ENCODE data around the gene TM4SF18. TPM values are rescaled to one million over a fixed set of nuclear protein-coding genes. Genes with fewer than 3 reads are reported as not detected.

TM4SF18 gene
- total RNA-seq, 2 donors from 2014 or later: 7.9 to 13.2 TPM

DNA sequence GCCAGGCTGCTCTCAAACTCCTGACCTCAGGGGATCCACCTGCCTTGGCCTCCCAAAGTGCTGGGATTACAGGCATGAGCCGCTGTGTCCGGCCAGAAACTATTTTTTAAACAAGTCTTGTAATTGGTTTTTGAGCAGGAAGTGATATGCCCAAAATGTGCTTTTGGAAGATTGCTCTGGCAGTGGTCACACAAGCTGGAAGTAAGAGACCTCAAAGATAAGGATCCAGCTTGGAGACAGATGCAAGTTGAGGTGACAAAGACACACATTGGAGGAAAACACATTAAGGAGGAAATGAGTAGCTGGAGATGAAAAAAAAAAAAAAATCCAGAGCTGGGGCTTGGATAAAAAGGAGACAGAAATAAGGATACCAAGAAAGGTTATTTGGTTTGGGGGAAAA, 6.3 kb downstream of the TM4SF18 start:
- 84 to 96% methylated on average over 2 of the region's 2 CpGs for WGBS, 2 donors
- DNase-seq (no peak), ATAC-seq (no peak)
- no peak overlapping the region for H3K27ac ChIP-seq
- H3K36me3 ChIP-seq (replicated peaks in 1 of 2; ENCODE audit: insufficient read depth in 1 of 2, low read depth in 2 of 2): no peaks in the 10 kb centered on the region
- TF ChIP-seq POLR2A (IDR thresholded peaks at IDR 0.05): no peak
- TF ChIP-seq, protein P1, sequence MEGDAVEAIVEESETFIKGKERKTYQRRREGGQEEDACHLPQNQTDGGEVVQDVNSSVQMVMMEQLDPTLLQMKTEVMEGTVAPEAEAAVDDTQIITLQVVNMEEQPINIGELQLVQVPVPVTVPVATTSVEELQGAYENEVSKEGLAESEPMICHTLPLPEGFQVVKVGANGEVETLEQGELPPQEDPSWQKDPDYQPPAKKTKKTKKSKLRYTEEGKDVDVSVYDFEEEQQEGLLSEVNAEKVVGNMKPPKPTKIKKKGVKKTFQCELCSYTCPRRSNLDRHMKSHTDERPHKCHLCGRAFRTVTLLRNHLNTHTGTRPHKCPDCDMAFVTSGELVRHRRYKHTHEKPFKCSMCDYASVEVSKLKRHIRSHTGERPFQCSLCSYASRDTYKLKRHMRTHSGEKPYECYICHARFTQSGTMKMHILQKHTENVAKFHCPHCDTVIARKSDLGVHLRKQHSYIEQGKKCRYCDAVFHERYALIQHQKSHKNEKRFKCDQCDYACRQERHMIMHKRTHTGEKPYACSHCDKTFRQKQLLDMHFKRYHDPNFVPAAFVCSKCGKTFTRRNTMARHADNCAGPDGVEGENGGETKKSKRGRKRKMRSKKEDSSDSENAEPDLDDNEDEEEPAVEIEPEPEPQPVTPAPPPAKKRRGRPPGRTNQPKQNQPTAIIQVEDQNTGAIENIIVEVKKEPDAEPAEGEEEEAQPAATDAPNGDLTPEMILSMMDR (IDR thresholded peaks at IDR 0.05): no peak
- H3K4me3 ChIP-seq: no peak overlapping the region
- intact Hi-C loops (cut with DNase I): no loop called here
- no peaks in the 10 kb centered on the region for H3K9me3 ChIP-seq
- no peaks in the 10 kb centered on the region for H3K27me3 ChIP-seq
- peaks cover 3% of the 10 kb centered on the region for H3K4me1 ChIP-seq

DNA sequence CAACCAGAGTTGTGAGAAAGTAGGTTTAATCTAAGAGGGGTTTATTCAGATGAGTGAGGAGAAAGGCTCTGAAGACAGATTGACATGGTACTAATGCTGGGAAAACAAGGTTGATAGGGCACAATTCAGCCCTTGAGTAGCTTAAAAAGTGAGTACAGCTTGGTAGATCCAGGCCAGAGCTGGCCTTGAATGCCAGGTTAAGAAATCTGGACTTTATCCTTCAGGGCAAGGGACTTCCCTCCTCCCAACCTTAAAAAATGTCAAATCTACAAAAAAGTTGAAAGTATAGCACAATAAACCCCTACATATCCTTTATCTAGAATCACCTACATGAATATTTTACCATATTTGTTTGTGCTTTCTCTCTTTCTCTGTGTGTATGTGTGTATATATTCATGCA, 7.9 kb downstream of the TM4SF18 start:
- ATAC-seq (no peak), DNase-seq (no peak)
- H3K27ac ChIP-seq: no peak overlapping the region
- H3K4me3 ChIP-seq: no peak overlapping the region
- H3K9me3 ChIP-seq: no peaks in the 10 kb centered on the region
- TF ChIP-seq, protein P1 (IDR thresholded peaks at IDR 0.05): no peak
- no peak for TF ChIP-seq POLR2A (IDR thresholded peaks at IDR 0.05)
- intact Hi-C loops (cut with DNase I): no loop called here
- no peaks in the 10 kb centered on the region for H3K36me3 ChIP-seq (replicated peaks in 1 of 2; ENCODE audit: insufficient read depth in 1 of 2, low read depth in 2 of 2)
- H3K27me3 ChIP-seq: no peaks in the 10 kb centered on the region
- H3K4me1 ChIP-seq: peaks cover 3% of the 10 kb centered on the region

DNA sequence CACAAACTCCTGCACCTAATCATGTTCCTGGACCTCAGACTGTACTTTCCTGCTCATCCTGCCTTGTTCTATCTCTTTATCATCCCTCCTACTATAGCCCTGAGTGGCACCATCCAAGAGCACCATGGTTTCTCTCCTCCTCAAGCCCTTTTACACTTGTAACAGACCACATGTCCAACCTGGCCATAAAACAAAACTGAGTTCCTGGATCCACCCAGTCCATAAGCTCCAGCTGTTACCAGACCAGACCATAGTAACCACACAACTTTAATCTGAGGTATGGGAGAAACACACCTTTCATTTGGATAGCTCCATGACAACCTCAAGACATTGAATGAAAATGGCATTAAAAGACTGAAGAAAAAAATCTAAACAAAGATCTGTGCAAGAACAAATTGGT, 9.1 kb downstream of the TM4SF18 start:
- TF ChIP-seq, protein P1 (IDR thresholded peaks at IDR 0.05): no peak
- TF ChIP-seq POLR2A (IDR thresholded peaks at IDR 0.05): no peak
- Histone ChIP-seq H3K36me3 (replicated peaks in 1 of 2; ENCODE audit: insufficient read depth in 1 of 2, low read depth in 2 of 2) (no peaks in the 10 kb centered on the region), H3K27ac (no peak overlapping the region), H3K4me3 (no peak overlapping the region), H3K27me3 (no peaks in the 10 kb centered on the region), H3K4me1 (peaks cover 3% of the 10 kb centered on the region), H3K9me3 (no peaks in the 10 kb centered on the region)
- ATAC-seq (no peak), DNase-seq (no peak)
- intact Hi-C loops (cut with DNase I): no loop called here

- intact Hi-C loops (cut with DNase I): no loop called here
- ATAC-seq: no peak
- Histone ChIP-seq H3K4me1 (no peaks in the 10 kb centered on the region), H3K27ac (no peak overlapping the region), H3K9me3 (no peaks in the 10 kb centered on the region), H3K4me3 (no peak overlapping the region), H3K27me3 (no peaks in the 10 kb centered on the region), H3K36me3 (replicated peaks in 1 of 2; ENCODE audit: insufficient read depth in 1 of 2, low read depth in 2 of 2) (no peaks in the 10 kb centered on the region)
- no peak for TF ChIP-seq POLR2A (IDR thresholded peaks at IDR 0.05)
- TF ChIP-seq, protein P1 (IDR thresholded peaks at IDR 0.05): no peak
- WGBS, 2 donors: 79 to 80% methylated on average over 2 of the region's 2 CpGs
- DNase-seq: no peak
Observed at GRCh38 chr3:149321640-149322039, 11.8 kb downstream of the TM4SF18 start.

- intact Hi-C loops (cut with DNase I): no loop called here
- Histone ChIP-seq H3K36me3 (replicated peaks in 1 of 2; ENCODE audit: insufficient read depth in 1 of 2, low read depth in 2 of 2) (no peaks in the 10 kb centered on the region), H3K4me1 (no peaks in the 10 kb centered on the region), H3K27ac (no peak overlapping the region), H3K9me3 (no peaks in the 10 kb centered on the region), H3K27me3 (no peaks in the 10 kb centered on the region), H3K4me3 (no peak overlapping the region)
- DNase-seq (no peak), ATAC-seq (no peak)
- TF ChIP-seq POLR2A (IDR thresholded peaks at IDR 0.05): no peak
- TF ChIP-seq, protein P1 (IDR thresholded peaks at IDR 0.05): no peak
Observed at GRCh38 chr3:149321136-149321535, 12.3 kb downstream of the TM4SF18 start.

Measured in body of pancreas (tissue), 4 donors.